T-helper 22 cell (primary cell): ENCODE data around the gene GMDS.

Experiments
- DNase-seq: peaks from one replicate; pipeline ENCODE4 v3.0.0-alpha.2; 2020; ENCODE audit warnings: low read depth

GMDS gene

DNA sequence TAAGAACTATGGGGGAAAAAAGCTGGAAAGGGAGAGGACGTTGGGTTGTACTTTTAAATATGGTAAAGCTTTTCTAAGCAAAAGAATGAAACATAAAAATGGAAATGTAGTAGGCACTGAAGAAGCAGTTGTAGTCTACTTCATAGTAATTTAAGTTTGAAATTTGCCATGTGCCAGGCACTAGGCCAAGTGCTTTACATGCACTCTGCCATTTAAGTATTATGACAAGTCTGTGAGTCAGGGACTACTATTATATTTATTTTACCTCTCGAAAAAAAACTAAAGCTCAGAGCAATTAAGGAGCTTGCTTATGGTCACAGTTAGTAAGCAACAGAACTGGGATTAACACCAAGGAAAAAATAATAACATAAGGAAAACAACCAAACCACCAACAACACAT lies 257.8 kb downstream of the GMDS start:
- DNase-seq, result no peak

GRCh38 chr6:1986454-1987243 lies 258.8 kb downstream of the GMDS start:
- no peak for DNase-seq

DNA sequence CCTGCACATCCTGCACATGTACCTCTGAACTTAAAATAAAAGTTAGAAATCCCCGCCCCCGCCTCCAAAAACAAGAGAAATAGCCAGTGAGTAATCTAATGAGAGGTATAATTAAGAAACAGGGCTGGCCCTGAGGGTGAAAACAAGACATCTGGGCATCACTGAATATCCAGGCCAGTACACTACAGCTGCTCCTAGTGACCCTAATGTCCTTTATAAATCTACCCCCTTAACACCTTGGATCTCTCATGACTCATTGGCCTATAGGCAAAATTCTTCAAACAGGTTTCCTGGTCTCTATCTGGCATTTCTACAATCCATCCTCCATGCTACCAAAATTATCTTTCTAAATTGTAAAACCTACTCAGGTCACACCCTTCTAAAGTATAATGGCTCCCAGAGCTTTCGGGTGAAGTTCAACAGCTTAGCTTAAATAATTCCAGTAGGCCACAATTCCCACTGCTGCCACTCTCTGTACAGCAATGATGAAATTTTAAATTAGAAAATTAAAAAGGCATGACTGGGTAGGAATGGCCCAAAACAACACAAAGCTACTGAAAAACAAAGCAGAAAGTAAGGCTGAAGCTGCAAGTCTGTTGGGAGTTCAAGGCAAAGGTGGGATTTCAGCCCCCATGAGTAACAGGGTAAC lies 260.9 kb downstream of the GMDS start:
- DNase-seq, result no peak

DNA sequence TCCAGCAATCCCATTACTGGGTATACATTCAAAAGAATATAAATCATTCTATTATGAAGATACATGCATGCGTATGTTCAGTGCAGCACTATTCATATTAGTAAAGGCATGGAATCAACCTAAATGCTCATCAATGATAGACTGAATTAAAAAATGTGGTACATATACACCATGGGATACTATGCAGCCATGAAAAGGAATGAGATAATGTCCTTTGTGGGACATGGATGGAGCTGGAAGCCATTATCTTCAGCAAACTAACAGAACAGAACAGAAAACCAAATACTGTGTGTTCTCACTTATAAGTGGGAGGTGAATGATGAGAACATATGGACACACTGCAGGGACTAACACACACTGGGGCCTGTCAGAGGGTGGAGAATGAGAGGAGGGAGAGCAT lies 261.6 kb downstream of the GMDS start:
- DNase-seq, result no peak

GRCh38 chr6:1972962-1973361 lies 272.4 kb downstream of the GMDS start:
- DNase-seq, result no peak

DNA sequence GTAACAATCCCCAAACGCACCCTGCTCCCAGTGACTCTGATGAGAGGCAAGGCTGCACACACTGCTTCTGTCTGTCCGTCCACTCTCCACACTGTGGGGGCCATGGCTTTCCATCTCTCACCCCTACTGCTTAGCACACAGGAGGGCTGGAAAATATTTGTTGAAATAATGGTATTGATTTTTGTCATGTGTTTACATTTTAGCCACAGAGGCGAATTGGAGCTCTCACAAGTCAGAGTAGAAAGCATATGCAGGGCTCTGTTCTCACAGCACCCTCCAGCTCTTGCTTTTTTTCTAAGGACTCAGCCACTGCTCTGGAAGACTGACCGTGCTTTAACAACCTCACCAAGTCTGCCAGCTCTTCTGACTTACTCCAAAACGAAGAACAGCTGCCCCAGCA lies 273.8 kb downstream of the GMDS start:
- no peak for DNase-seq

GRCh38 chr6:1970151-1970561 lies 275.2 kb downstream of the GMDS start:
- DNase-seq, result no peak

- no peak for DNase-seq
Measured at GRCh38 chr6:1966713-1967112, 278.7 kb downstream of the GMDS start.

GRCh38 chr6:1965596-1966224 lies 279.7 kb downstream of the GMDS start:
- no peak for DNase-seq

- no peak for DNase-seq
Measured at GRCh38 chr6:1963596-1963995, 281.8 kb downstream of the GMDS start.

GRCh38 chr6:1962201-1962600 lies 283.2 kb downstream of the GMDS start:
- DNase-seq, result no peak

GRCh38 chr6:1960486-1961142 lies 284.8 kb downstream of the GMDS start:
- no peak for DNase-seq

DNA sequence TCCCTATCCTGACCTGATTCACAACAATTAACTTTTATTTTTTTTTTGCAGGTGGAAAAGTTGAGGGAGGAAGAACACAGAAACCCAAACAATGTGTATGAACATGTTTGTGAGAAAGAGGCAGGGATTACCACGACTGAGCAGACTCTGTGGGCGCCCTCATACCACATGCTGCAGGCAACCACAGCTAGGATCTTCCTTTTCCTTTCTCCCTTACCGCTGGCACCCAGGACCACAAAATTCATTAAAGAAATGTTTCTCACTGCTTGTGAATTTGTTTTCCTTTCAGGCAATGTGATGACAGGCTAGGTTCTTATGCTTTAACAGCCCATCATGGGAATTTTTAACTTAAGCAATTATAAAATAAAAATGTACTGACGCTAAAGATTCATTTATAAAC lies 287.1 kb downstream of the GMDS start:
- no peak for DNase-seq

DNA sequence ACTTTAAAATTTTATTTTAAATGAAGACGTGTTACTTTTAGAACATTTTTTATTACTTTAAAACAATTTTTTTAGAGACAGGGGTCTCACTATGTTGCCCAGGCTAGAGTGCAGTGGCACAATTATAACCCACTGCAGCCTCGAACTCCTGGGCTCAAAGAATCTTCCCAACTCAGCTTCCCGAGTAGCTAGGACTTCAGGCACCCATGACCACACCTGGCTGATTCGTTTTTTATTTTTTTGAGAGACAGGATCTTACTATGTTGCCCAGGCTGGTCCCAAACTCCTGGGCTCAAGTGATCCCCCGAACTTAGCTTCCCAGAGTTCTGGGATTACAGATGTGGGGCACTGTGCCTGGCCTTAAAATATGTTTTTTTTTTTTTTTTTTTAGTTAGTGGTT lies 287.7 kb downstream of the GMDS start:
- no peak for DNase-seq

- no peak for DNase-seq
Measured at GRCh38 chr6:1952740-1953360, 292.6 kb downstream of the GMDS start.

DNA sequence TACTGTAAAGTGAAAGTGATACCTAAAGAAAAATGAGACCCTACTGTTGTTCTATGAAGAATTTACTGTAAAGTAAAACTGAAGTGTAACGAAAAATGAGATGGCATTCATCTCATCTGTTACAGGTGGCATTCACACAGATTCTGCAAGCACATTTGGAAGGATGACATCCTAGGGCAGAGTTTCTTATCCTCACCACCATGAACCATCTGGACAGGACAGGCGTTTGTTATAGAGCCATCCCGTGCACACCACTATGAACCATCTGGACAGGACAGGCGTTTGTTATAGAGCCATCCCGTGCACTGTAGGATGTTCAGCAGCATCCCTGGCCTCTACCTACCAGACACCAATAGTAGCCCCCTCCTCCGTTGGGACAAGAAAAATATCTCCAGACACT lies 294.8 kb downstream of the GMDS start:
- no peak for DNase-seq

GRCh38 chr6:1949538-1949937 lies 295.9 kb downstream of the GMDS start:
- no peak for DNase-seq

DNA sequence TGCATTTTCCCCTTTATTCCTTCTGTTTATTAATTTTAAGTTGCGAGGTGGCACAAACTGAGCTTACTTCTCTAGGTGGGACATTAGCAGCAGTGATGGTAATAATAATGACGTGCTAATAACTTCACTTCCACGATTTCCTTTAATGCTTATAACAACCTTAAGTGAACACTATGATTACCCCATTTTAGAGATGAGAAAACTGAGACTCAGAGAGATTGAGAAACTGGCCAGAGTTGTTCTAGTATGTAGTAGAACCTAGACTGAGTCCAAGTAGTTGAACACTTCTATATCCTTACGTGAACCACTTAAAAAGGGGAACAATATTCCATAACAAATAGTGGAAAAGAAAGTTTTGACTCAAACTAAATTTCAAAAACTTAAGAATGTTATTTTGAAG lies 297.5 kb downstream of the GMDS start:
- no peak for DNase-seq

GRCh38 chr6:1946583-1946982 lies 298.8 kb downstream of the GMDS start:
- no peak for DNase-seq

DNA sequence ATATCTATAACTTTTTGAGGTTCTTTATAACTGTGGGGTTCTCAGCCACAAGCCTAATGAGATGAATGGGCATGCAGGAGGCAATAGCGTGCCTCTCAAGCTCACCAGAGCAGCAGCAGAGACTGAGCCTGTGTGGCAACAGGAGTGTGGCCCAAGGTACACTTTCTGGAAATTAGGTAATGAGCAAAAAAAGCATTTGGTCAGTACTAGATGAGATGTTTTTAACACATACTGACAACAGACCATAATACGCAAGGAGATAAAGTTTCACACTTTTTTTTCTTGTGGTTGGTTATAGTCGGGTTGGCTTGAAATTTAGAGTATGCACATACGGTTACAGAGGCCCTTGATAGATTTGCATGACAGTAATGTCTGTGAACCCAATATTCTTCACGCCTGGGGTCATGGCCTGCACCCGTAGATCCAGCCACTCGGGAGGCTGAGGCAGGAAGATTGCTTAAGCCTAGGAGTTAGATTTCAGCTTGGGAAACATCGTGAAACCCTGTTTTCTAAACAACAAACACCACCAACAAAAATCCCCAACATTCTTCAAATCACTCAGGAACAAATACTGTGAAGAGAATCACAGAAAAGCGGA lies 300.1 kb downstream of the GMDS start:
- no peak for DNase-seq

- no peak for DNase-seq
Measured at GRCh38 chr6:1942834-1943233, 302.6 kb downstream of the GMDS start.

GRCh38 chr6:1941534-1941933 lies 303.9 kb downstream of the GMDS start:
- no peak for DNase-seq
